WTC11 (cell line): Measurements from ENCODE around the gene CRACR2A. TPM values are rescaled to one million over a fixed set of nuclear protein-coding genes. Genes with fewer than 3 reads are reported as not detected.

Experiments used
- ATAC-seq: fragments of 200-7000 bp; cut with Tn5 transposase; 2 replicates; pipeline ENCODE4 v1.10.0; 2021; ENCODE audit warnings: mild to moderate bottlenecking, moderate library complexity
- CTCF ChIA-PET: fragments of 300-600 bp; sonication (Branson Sonifier 250); formaldehyde crosslinking; loops from one replicate; lab custom pipeline; 2021; ENCODE audit warnings: antibody characterized with exemption; lab: Charles Lee
- POLR2A ChIA-PET: fragments of 350-600 bp; sonication (Branson Sonifier 250); formaldehyde crosslinking; loops from one replicate; lab custom pipeline; 2021; ENCODE audit warnings: antibody characterized with exemption; lab: Charles Lee
- DNase-seq: peaks from one replicate; pipeline ENCODE4 v3.0.0; 2021; ENCODE audit warnings: low spot score
- H3K27ac Mint-ChIP-seq: 2 replicates; pipeline ENCODE4 v1.8.0; 2021; ENCODE audit warnings: mixed read lengths
- H3K27me3 Mint-ChIP-seq: 2 replicates; pipeline ENCODE4 v1.8.0; 2021; ENCODE audit warnings: low read depth, mild to moderate bottlenecking, moderate library complexity, mixed read lengths
- H3K36me3 Mint-ChIP-seq: 2 replicates; pipeline ENCODE4 v1.8.0; 2021; ENCODE audit warnings: mixed read lengths
- H3K4me1 Mint-ChIP-seq: 2 replicates; pipeline ENCODE4 v1.8.0; 2022; ENCODE audit warnings: mixed read lengths
- H3K4me3 Mint-ChIP-seq: 2 replicates; pipeline ENCODE4 v1.8.0; 2021; ENCODE audit warnings: mild to moderate bottlenecking, moderate library complexity, mixed read lengths
- H3K9me3 Mint-ChIP-seq: 2 replicates; pipeline ENCODE4 v1.8.0; 2021; ENCODE audit warnings: mixed read lengths
- ATF2 ChIP-seq: sonication (generic); formaldehyde crosslinking; IDR thresholded peaks from 2 replicates; pipeline ENCODE4 v1.8.1; 2022; ENCODE audit warnings: low read depth, missing genetic modification reagents, borderline replicate concordance
- ATF6 ChIP-seq: sonication (generic); formaldehyde crosslinking; IDR thresholded peaks from 2 replicates; pipeline ENCODE4 v1.8.1; 2023; ENCODE audit warnings: mild to moderate bottlenecking, missing genetic modification reagents
- CBFB ChIP-seq: sonication (generic); formaldehyde crosslinking; IDR thresholded peaks from 2 replicates; pipeline ENCODE4 v1.8.1; 2022; ENCODE audit warnings: mild to moderate bottlenecking, low read depth, missing genetic modification reagents
- E2F4 ChIP-seq: sonication (generic); formaldehyde crosslinking; IDR thresholded peaks from 2 replicates; pipeline ENCODE4 v1.8.1; 2022; ENCODE audit warnings: low read depth, mild to moderate bottlenecking, moderate library complexity, missing genetic modification reagents, borderline replicate concordance
- FOXJ3 ChIP-seq: sonication (generic); formaldehyde crosslinking; IDR thresholded peaks from 2 replicates; pipeline ENCODE4 v1.9.0; 2021; ENCODE audit warnings: missing genetic modification reagents, mild to moderate bottlenecking, borderline replicate concordance
- FOXP4 ChIP-seq: sonication (generic); formaldehyde crosslinking; IDR thresholded peaks from 2 replicates; pipeline ENCODE4 v1.8.0; 2022; ENCODE audit warnings: mild to moderate bottlenecking, missing genetic modification reagents
- GABPB1 ChIP-seq: sonication (generic); formaldehyde crosslinking; IDR thresholded peaks from 2 replicates; pipeline ENCODE4 v1.8.1; 2023; ENCODE audit warnings: mild to moderate bottlenecking, missing genetic modification reagents
- MAX ChIP-seq: sonication (generic); formaldehyde crosslinking; IDR thresholded peaks from 2 replicates; pipeline ENCODE4 v1.8.0; 2022; ENCODE audit warnings: mild to moderate bottlenecking, missing genetic modification reagents
- NFE2L1 ChIP-seq: sonication (generic); formaldehyde crosslinking; IDR thresholded peaks from 2 replicates; pipeline ENCODE4 v1.8.1; 2023; ENCODE audit warnings: missing genetic modification reagents
- PRDM15 ChIP-seq: sonication (generic); formaldehyde crosslinking; IDR thresholded peaks from 2 replicates; pipeline ENCODE4 v1.8.0; 2022; ENCODE audit warnings: missing genetic modification reagents
- RORB ChIP-seq: fragments of 250-450 bp; sonication (Bioruptor Pico); IDR thresholded peaks from 2 replicates; pipeline ENCODE4 v1.9.0; 2021; ENCODE audit warnings: mild to moderate bottlenecking
- SMAD4 ChIP-seq: sonication (generic); formaldehyde crosslinking; IDR thresholded peaks from 2 replicates; pipeline ENCODE4 v1.8.0; 2022; ENCODE audit warnings: mild to moderate bottlenecking, missing genetic modification reagents
- STAT6 ChIP-seq: sonication (generic); formaldehyde crosslinking; conservative IDR thresholded peaks from 2 replicates; pipeline ENCODE4 v1.8.1; 2023; ENCODE audit warnings: mild to moderate bottlenecking, low read depth, missing genetic modification reagents, moderate library complexity
- TEAD1 ChIP-seq: sonication (generic); formaldehyde crosslinking; IDR thresholded peaks from 2 replicates; pipeline ENCODE4 v1.8.0; 2022; ENCODE audit warnings: mild to moderate bottlenecking, missing genetic modification reagents
- TEAD4 ChIP-seq: sonication (generic); formaldehyde crosslinking; IDR thresholded peaks from 2 replicates; pipeline ENCODE4 v1.8.0; 2022; ENCODE audit warnings: mild to moderate bottlenecking, missing genetic modification reagents
- ZMAT4 ChIP-seq: fragments of 250-450 bp; sonication (Bioruptor Pico); IDR thresholded peaks from 2 replicates; pipeline ENCODE4 v1.9.0; 2021; ENCODE audit warnings: mild to moderate bottlenecking
- ZNF425 ChIP-seq: fragments of 250-450 bp; sonication (Bioruptor Pico); conservative IDR thresholded peaks from 2 replicates; pipeline ENCODE4 v1.9.0; 2021; ENCODE audit warnings: mild to moderate bottlenecking
- ZNF671 ChIP-seq: fragments of 250-450 bp; sonication (Bioruptor Pico); IDR thresholded peaks from 2 replicates; pipeline ENCODE4 v1.8.0; 2021; ENCODE audit warnings: mild to moderate bottlenecking
- total RNA-seq: library from RNA; stranded (reverse); gene quantifications from 3 replicates; pipeline ENCODE4 v1.2.3, GENCODE V29; 2021

CRACR2A gene
- total RNA-seq, 1 experiment from 2014 or later = 2.6 TPM

- no peak for TF ChIP-seq ZNF425 (CRISPR knock-in tag)
Observed at GRCh38 chr12:3745152-3745551, 7.8 kb downstream of the CRACR2A start (continued).

GRCh38 chr12:3744229-3744901 lies 8.5 kb downstream of the CRACR2A start:
- H3K27me3 Mint-ChIP-seq = no peaks in the 10 kb centered on the region
- CTCF ChIA-PET = interaction anchor here (1.1 kb wide), 1 partner anchor 9 kb away, joined by 4 read pairs; the partner anchor contains the start of gene CRACR2A
- peaks cover 8% of the 10 kb centered on the region for H3K9me3 Mint-ChIP-seq
- TF ChIP-seq FOXJ3 = no peak
- TF ChIP-seq ZMAT4 (CRISPR knock-in tag) = no peak
- no peak for TF ChIP-seq ZNF671 (CRISPR knock-in tag)
- TF ChIP-seq NFE2L1 (CRISPR knock-in tag) = no peak
- TF ChIP-seq MAX (CRISPR knock-in tag) = no peak
- TF ChIP-seq TEAD1 (CRISPR knock-in tag) = no peak
- no peak for TF ChIP-seq ATF6 (CRISPR knock-in tag)
- TF ChIP-seq PRDM15 (CRISPR knock-in tag) = no peak
- no peak for TF ChIP-seq STAT6 (CRISPR knock-in tag)
- no peak for TF ChIP-seq GABPB1 (CRISPR knock-in tag)
- no peak for TF ChIP-seq SMAD4 (CRISPR knock-in tag)
- no peak for TF ChIP-seq ATF2 (CRISPR knock-in tag)
- no peak for TF ChIP-seq E2F4
- TF ChIP-seq RORB (CRISPR knock-in tag) = no peak
- TF ChIP-seq FOXP4 (CRISPR knock-in tag) = no peak
- no peak for TF ChIP-seq CBFB (CRISPR knock-in tag)
- no peak for TF ChIP-seq TEAD4 (CRISPR knock-in tag)

More at GRCh38 chr12:3744229-3744901, 8.5 kb downstream of the CRACR2A start:
- POLR2A ChIA-PET = no interaction called here
- H3K4me1 Mint-ChIP-seq = no peaks in the 10 kb centered on the region
- H3K27ac Mint-ChIP-seq = no peak overlapping the region
- H3K36me3 Mint-ChIP-seq = no peaks in the 10 kb centered on the region
- no peak overlapping the region for H3K4me3 Mint-ChIP-seq
- ATAC-seq = no peak
- DNase-seq = no peak
